ENCODE data around the gene CMTM8.

- TF ChIP-seq POLR2A (IDR thresholded peaks at IDR 0.05; ENCODE audit: low read depth, low read length) (no peak), POU2F2 (IDR thresholded peaks at IDR 0.05; ENCODE audit: low read depth, low read length) (no peak), POLR2AphosphoS5 (IDR thresholded peaks at IDR 0.05; ENCODE audit: low read depth, low read length) (no peak), TAF1 (IDR thresholded peaks at IDR 0.05; ENCODE audit: low read depth, low read length) (no peak), SPI1 (IDR thresholded peaks at IDR 0.05; ENCODE audit: low read depth, low read length) (no peak)
Measured at GRCh38 chr3:32237670-32238452, 619 bp upstream of the CMTM8 start.

Measured in GM12891 (cell line).